Smooth muscle cell (in vitro differentiated cells): Measurements from ENCODE around the gene SRRM2. TPM values are rescaled to one million over a fixed set of nuclear protein-coding genes. Genes with fewer than 3 reads are reported as not detected.

ENCODE experiments used
- DNase-seq: peaks from one replicate; lab custom pipeline; 2025; ENCODE audit not compliant: unreplicated experiment; lab: John Stamatoyannopoulos, UW
- H2AFZ ChIP-seq: fragments of 200-600 bp; sonication (generic); 2 replicates; pipeline ENCODE4 v1.6.0; 2016; ENCODE audit warnings: antibody characterized with exemption, low read depth, mild to moderate bottlenecking
- H3F3A ChIP-seq: fragments of 200-600 bp; sonication (generic); 2 replicates; pipeline ENCODE4 v1.6.0; 2017; ENCODE audit warnings: antibody characterized with exemption, low read depth
- H3K27ac ChIP-seq: fragments of 200-600 bp; sonication (generic); 2 replicates; pipeline ENCODE4 v1.5.1; 2016; ENCODE audit warnings: low read depth, mild to moderate bottlenecking
- H3K27me3 ChIP-seq: fragments of 200-600 bp; sonication (generic); 2 replicates; pipeline ENCODE4 v1.6.1; 2016; ENCODE audit warnings: low read depth, mild to moderate bottlenecking
- H3K36me3 ChIP-seq: fragments of 200-600 bp; sonication (generic); 2 replicates; pipeline ENCODE4 v1.5.1; 2016; ENCODE audit warnings: low read depth
- H3K4me1 ChIP-seq: fragments of 200-600 bp; sonication (generic); 2 replicates; pipeline ENCODE4 v1.5.1; 2016; ENCODE audit warnings: low read depth
- H3K4me2 ChIP-seq: fragments of 200-600 bp; sonication (generic); 2 replicates; pipeline ENCODE4 v1.6.0; 2016; ENCODE audit warnings: mild to moderate bottlenecking
- H3K4me3 ChIP-seq: fragments of 200-600 bp; sonication (generic); 2 replicates; pipeline ENCODE4 v1.5.1; 2016; ENCODE audit warnings: mild to moderate bottlenecking
- H3K79me2 ChIP-seq: fragments of 200-600 bp; sonication (generic); 2 replicates; pipeline ENCODE4 v1.6.0; 2016; ENCODE audit warnings: low read depth, mild to moderate bottlenecking
- H3K9ac ChIP-seq: fragments of 200-600 bp; sonication (generic); 2 replicates; pipeline ENCODE4 v1.6.0; 2016; ENCODE audit warnings: low read depth
- H3K9me3 ChIP-seq: fragments of 200-600 bp; sonication (generic); replicated peaks from 2 replicates; pipeline ENCODE4 v1.5.1; 2016; ENCODE audit warnings: low read depth
- H4K20me1 ChIP-seq: fragments of 200-600 bp; sonication (generic); 2 replicates; pipeline ENCODE4 v1.6.0; 2016; ENCODE audit warnings: low read depth
- CTCF ChIP-seq: fragments of 200-600 bp; sonication (generic); IDR thresholded peaks from 2 replicates; pipeline ENCODE4 v1.5.1; 2017; ENCODE audit warnings: borderline replicate concordance, mild to moderate bottlenecking, antibody characterized with exemption; ENCODE audit not compliant: insufficient read depth, poor library complexity, severe bottlenecking
- WGBS: methylation state at CpG from one replicate; pipeline ENCODE4 v1.1.7; 2016; ENCODE audit warnings: low lambda C conversion rate; 5-methylcytosine and 5-hydroxymethylcytosine counted together
- polyA plus RNA-seq: library from polyadenylated mRNA; unstranded; fragments of >200 nt; fragmentation: Nextera tagmentation; extraction: Ambion mirVana; gene quantifications from 2 replicates; pipeline ENCODE4 v1.2.1, GENCODE V29; 2016
- total RNA-seq: library from RNA; depleted of rRNA; stranded (reverse); fragments of >200 nt; gene quantifications from 2 replicates; pipeline ENCODE4 v1.2.3, GENCODE V29; 2014

The SRRM2 gene
- total and polyA plus RNA-seq, 2 experiments from 2014 or later, result 125 to 280 TPM

- 93% methylated on average over 32 of the region's 32 CpGs for WGBS
- no peak for DNase-seq
- no peak overlapping the region for H3K4me3 ChIP-seq
- no peaks in the 10 kb centered on the region for H3K9me3 ChIP-seq
- H3K9ac ChIP-seq, result no peak overlapping the region
- no peak overlapping the region for H2AFZ ChIP-seq
- peaks cover 43% of the 10 kb centered on the region for H3F3A ChIP-seq
- peaks cover 54% of the 10 kb centered on the region for H3K79me2 ChIP-seq
- no peak for TF ChIP-seq CTCF
- H3K27ac ChIP-seq, result no peak overlapping the region
- H3K27me3 ChIP-seq, result no peaks in the 10 kb centered on the region
- peaks cover 4% of the 10 kb centered on the region for H3K36me3 ChIP-seq
- H3K4me1 ChIP-seq, result no peaks in the 10 kb centered on the region
- H4K20me1 ChIP-seq, result peaks cover 84% of the 10 kb centered on the region
- no peak overlapping the region for H3K4me2 ChIP-seq
Measured at GRCh38 chr16:2770057-2770951, 17.9 kb downstream of the SRRM2 start.

GRCh38 chr16:2771496-2772402 is 19.3 kb downstream of the SRRM2 start:
- Histone ChIP-seq H4K20me1 (peaks cover 83% of the 10 kb centered on the region), H3K4me3 (no peak overlapping the region), H3K36me3 (no peaks in the 10 kb centered on the region), H3K9me3 (no peaks in the 10 kb centered on the region), H3K79me2 (peaks cover 54% of the 10 kb centered on the region), H3K4me2 (no peak overlapping the region), H2AFZ (no peak overlapping the region), H3F3A (peaks cover 40% of the 10 kb centered on the region), H3K27me3 (no peaks in the 10 kb centered on the region), H3K9ac (no peak overlapping the region), H3K4me1 (peaks cover 6% of the 10 kb centered on the region), H3K27ac (peak overlapping the region; percentile 28)
- 89% methylated on average over 15 of the region's 18 CpGs for WGBS
- TF ChIP-seq CTCF, result no peak
- no peak for DNase-seq

GRCh38 chr16:2773188-2773968 is 20.9 kb downstream of the SRRM2 start:
- no peak for TF ChIP-seq CTCF
- Histone ChIP-seq H3K9me3 (no peaks in the 10 kb centered on the region), H2AFZ (no peak overlapping the region), H3K4me2 (no peak overlapping the region), H4K20me1 (peaks cover 67% of the 10 kb centered on the region), H3K27me3 (no peaks in the 10 kb centered on the region), H3K27ac (no peak overlapping the region), H3K4me3 (no peak overlapping the region), H3F3A (peaks cover 31% of the 10 kb centered on the region), H3K79me2 (peaks cover 42% of the 10 kb centered on the region), H3K36me3 (no peaks in the 10 kb centered on the region), H3K4me1 (peaks cover 9% of the 10 kb centered on the region), H3K9ac (no peak overlapping the region)
- 90% methylated on average over 12 of the region's 12 CpGs for WGBS
- no peak for DNase-seq
